ENCODE data around the gene HSPA12A. TPM values are rescaled to one million over a fixed set of nuclear protein-coding genes. Genes with fewer than 3 reads are reported as not detected.

The HSPA12A gene
- total RNA-seq, 1 experiment from 2014 or later: 5.5 TPM

- peak; percentile 19 for DNase-seq (ENCODE audit: low spot score)
These were observed 29.0 kb upstream of the HSPA12A start for GRCh38 chr10:116771101-116771958.

- no peak for DNase-seq (ENCODE audit: low spot score)
These were observed 27.9 kb upstream of the HSPA12A start for GRCh38 chr10:116770281-116770680.

GRCh38 chr10:116769791-116770190 is 27.4 kb upstream of the HSPA12A start:
- no peak for DNase-seq (ENCODE audit: low spot score)

GRCh38 chr10:116769368-116769767 is 27.0 kb upstream of the HSPA12A start:
- no peak for DNase-seq (ENCODE audit: low spot score)

- DNase-seq (ENCODE audit: low spot score): no peak
These were observed 26.4 kb upstream of the HSPA12A start for GRCh38 chr10:116768786-116769185.

GRCh38 chr10:116766837-116767634 is 24.7 kb upstream of the HSPA12A start:
- DNase-seq (ENCODE audit: low spot score): no peak

- no peak for DNase-seq (ENCODE audit: low spot score)
These were observed 24.0 kb upstream of the HSPA12A start for GRCh38 chr10:116766241-116766827.

GRCh38 chr10:116765648-116766081 is 23.3 kb upstream of the HSPA12A start:
- DNase-seq (ENCODE audit: low spot score): no peak

- DNase-seq (ENCODE audit: low spot score): no peak
These were observed 22.6 kb upstream of the HSPA12A start for GRCh38 chr10:116764979-116765378.

GRCh38 chr10:116763440-116763839 is 21.1 kb upstream of the HSPA12A start:
- no peak for DNase-seq (ENCODE audit: low spot score)

- DNase-seq (ENCODE audit: low spot score): no peak
These were observed 19.5 kb upstream of the HSPA12A start for GRCh38 chr10:116761883-116762282.

- no peak for DNase-seq (ENCODE audit: low spot score)
These were observed 18.6 kb upstream of the HSPA12A start for GRCh38 chr10:116760919-116761318.

- DNase-seq (ENCODE audit: low spot score): no peak
These were observed 14.9 kb upstream of the HSPA12A start for GRCh38 chr10:116757246-116757645.

- DNase-seq (ENCODE audit: low spot score): no peak
These were observed 13.9 kb upstream of the HSPA12A start for GRCh38 chr10:116756277-116756676.

- peak; percentile 45 for DNase-seq (ENCODE audit: low spot score)
These were observed 11.4 kb upstream of the HSPA12A start for GRCh38 chr10:116753759-116754158.

- DNase-seq (ENCODE audit: low spot score): no peak
These were observed 10.8 kb upstream of the HSPA12A start for GRCh38 chr10:116752969-116753665.

GRCh38 chr10:116752563-116752962 is 10.2 kb upstream of the HSPA12A start:
- DNase-seq (ENCODE audit: low spot score): no peak

- DNase-seq (ENCODE audit: low spot score): no peak
These were observed 6.1 kb upstream of the HSPA12A start for GRCh38 chr10:116748471-116748870.

- no peak for DNase-seq (ENCODE audit: low spot score)
These were observed 5.7 kb upstream of the HSPA12A start for GRCh38 chr10:116748041-116748440.

GRCh38 chr10:116747325-116747724 is 5.0 kb upstream of the HSPA12A start:
- DNase-seq (ENCODE audit: low spot score): no peak

GRCh38 chr10:116744885-116745284 is 2.5 kb upstream of the HSPA12A start:
- DNase-seq (ENCODE audit: low spot score): no peak
